Neural progenitor cell (in vitro differentiated cells): ENCODE measurements around the gene MAP4K3. TPM values are rescaled to one million over a fixed set of nuclear protein-coding genes. Genes with fewer than 3 reads are reported as not detected.
A peak's percentile ranks its signal among the peaks of the same experiment; 100 is the strongest.

Source experiments
- DNase-seq: peaks from one replicate; pipeline ENCODE4 v3.0.0-alpha.2; 2016; ENCODE audit warnings: low spot score
- H2AFZ ChIP-seq: fragments of 200-600 bp; sonication (generic); replicated peaks from 2 replicates; pipeline ENCODE4 v1.6.1; 2016; ENCODE audit warnings: antibody characterized with exemption
- H3F3A ChIP-seq: fragments of 200-600 bp; sonication (generic); 2 replicates; pipeline ENCODE4 v1.6.1; 2016; ENCODE audit warnings: antibody characterized with exemption, low read depth
- H3K27ac ChIP-seq: fragments of 200-600 bp; sonication (generic); 2 replicates; pipeline ENCODE4 v1.5.1; 2016; ENCODE audit warnings: mild to moderate bottlenecking
- H3K27me3 ChIP-seq: fragments of 200-600 bp; sonication (generic); 2 replicates; pipeline ENCODE4 v1.6.1; 2016; ENCODE audit warnings: mild to moderate bottlenecking, moderate library complexity
- H3K36me3 ChIP-seq: fragments of 200-600 bp; sonication (generic); 2 replicates; pipeline ENCODE4 v1.5.1; 2016
- H3K4me1 ChIP-seq: fragments of 200-600 bp; sonication (generic); 2 replicates; pipeline ENCODE4 v1.6.1; 2016; ENCODE audit warnings: mixed run types
- H3K4me2 ChIP-seq: fragments of 200-600 bp; sonication (generic); 2 replicates; pipeline ENCODE4 v1.6.1; 2016
- H3K4me3 ChIP-seq: fragments of 200-600 bp; sonication (generic); 2 replicates; pipeline ENCODE4 v1.5.1; 2016
- H3K79me2 ChIP-seq: fragments of 200-600 bp; sonication (generic); 2 replicates; pipeline ENCODE4 v1.6.1; 2016; ENCODE audit warnings: low read depth
- H3K9ac ChIP-seq: fragments of 200-600 bp; sonication (generic); 2 replicates; pipeline ENCODE4 v1.6.1; 2016
- H3K9me3 ChIP-seq: fragments of 200-600 bp; sonication (generic); 2 replicates; pipeline ENCODE4 v1.5.1; 2016; ENCODE audit warnings: low read depth
- H4K20me1 ChIP-seq: fragments of 200-600 bp; sonication (generic); 2 replicates; pipeline ENCODE4 v1.6.1; 2016; ENCODE audit warnings: low read depth
- H3K27ac Mint-ChIP-seq: 3 replicates; pipeline ENCODE4 v1.8.0; 2021; ENCODE audit warnings: mixed read lengths
- H3K27me3 Mint-ChIP-seq: 2 replicates; pipeline ENCODE4 v1.8.0; 2022; ENCODE audit warnings: low read depth, mild to moderate bottlenecking, inconsistent platforms, moderate library complexity, mixed read lengths; ENCODE audit not compliant: insufficient read depth
- H3K36me3 Mint-ChIP-seq: 3 replicates; pipeline ENCODE4 v1.8.0; 2021; ENCODE audit warnings: mixed read lengths
- H3K4me1 Mint-ChIP-seq: 3 replicates; pipeline ENCODE4 v1.8.0; 2021; ENCODE audit warnings: mixed read lengths
- H3K4me3 Mint-ChIP-seq: 3 replicates; pipeline ENCODE4 v1.8.0; 2021; ENCODE audit warnings: mild to moderate bottlenecking, moderate library complexity, mixed read lengths
- H3K9me3 Mint-ChIP-seq: 3 replicates; pipeline ENCODE4 v1.8.0; 2020; ENCODE audit warnings: mixed read lengths
- CTCF ChIP-seq: fragments of 200-600 bp; sonication (generic); IDR thresholded peaks from 2 replicates; pipeline ENCODE4 v1.5.1; 2017; ENCODE audit warnings: antibody characterized with exemption, mild to moderate bottlenecking
- EZH2 ChIP-seq: fragments of 200-600 bp; sonication (generic); IDR thresholded peaks from 2 replicates; pipeline ENCODE4 v1.6.1; 2017; ENCODE audit warnings: antibody characterized with exemption, mild to moderate bottlenecking, moderate library complexity
- EZH2phosphoT487 ChIP-seq: fragments of 200-600 bp; sonication (generic); IDR thresholded peaks from 2 replicates; pipeline ENCODE4 v1.6.1; 2017; ENCODE audit warnings: antibody characterized with exemption
- total RNA-seq: library from RNA; depleted of rRNA; stranded (reverse); fragments of >200 nt; gene quantifications from 2 replicates; pipeline ENCODE4 v1.2.3, GENCODE V29; 2015; ENCODE audit warnings: low replicate concordance

MAP4K3 gene
- total RNA-seq, 1 donor from 2014 or later = 79.5 TPM

GRCh38 chr2:39227628-39228412 is 209.3 kb downstream of the MAP4K3 start:
- H3K4me2 ChIP-seq = peak overlapping the region; percentile 80
- H3K4me3 Mint-ChIP-seq = peak overlapping the region; percentile 72

GRCh38 chr2:39225567-39225966 is 211.5 kb downstream of the MAP4K3 start:
- Mint-ChIP-seq H3K27me3 (no peaks in the 10 kb centered on the region), H3K36me3 (no peaks in the 10 kb centered on the region), H3K4me3 (no peak overlapping the region), H3K9me3 (no peaks in the 10 kb centered on the region), H3K4me1 (peaks cover 10% of the 10 kb centered on the region), H3K27ac (no peak overlapping the region)
- Histone ChIP-seq H3K27ac (no peak overlapping the region), H3K4me2 (no peak overlapping the region), H3K4me1 (no peaks in the 10 kb centered on the region), H3K4me3 (no peak overlapping the region), H2AFZ (no peak overlapping the region), H3K36me3 (no peaks in the 10 kb centered on the region), H3K27me3 (no peaks in the 10 kb centered on the region), H3K9me3 (no peaks in the 10 kb centered on the region), H4K20me1 (no peaks in the 10 kb centered on the region), H3K79me2 (no peaks in the 10 kb centered on the region), H3K9ac (no peak overlapping the region), H3F3A (peaks cover 9% of the 10 kb centered on the region)
- DNase-seq = no peak
- TF ChIP-seq EZH2 (no peak), EZH2phosphoT487 (no peak), CTCF (no peak)

More at GRCh38 chr2:39227628-39228412, 209.3 kb downstream of the MAP4K3 start:
- Histone ChIP-seq H3K9me3 (no peaks in the 10 kb centered on the region), H3K27me3 (no peaks in the 10 kb centered on the region), H3K4me1 (no peaks in the 10 kb centered on the region), H3K9ac (no peak overlapping the region), H3K4me3 (peak overlapping the region; percentile 47), H3F3A (peaks cover 9% of the 10 kb centered on the region), H3K27ac (no peak overlapping the region), H3K36me3 (no peaks in the 10 kb centered on the region), H3K79me2 (no peaks in the 10 kb centered on the region), H4K20me1 (no peaks in the 10 kb centered on the region), H2AFZ (peak overlapping the region; percentile 97)
- peak; percentile 81 for DNase-seq
- Mint-ChIP-seq H3K36me3 (no peaks in the 10 kb centered on the region), H3K27ac (no peak overlapping the region), H3K27me3 (no peaks in the 10 kb centered on the region), H3K9me3 (no peaks in the 10 kb centered on the region), H3K4me1 (peaks cover 10% of the 10 kb centered on the region)
- TF ChIP-seq EZH2phosphoT487 (no peak), EZH2 (no peak), CTCF (peak; percentile 99)

GRCh38 chr2:39223909-39224308 is 213.2 kb downstream of the MAP4K3 start:
- Histone ChIP-seq H3K4me1 (peaks cover 9% of the 10 kb centered on the region), H3K4me3 (no peak overlapping the region), H4K20me1 (no peaks in the 10 kb centered on the region), H3K79me2 (no peaks in the 10 kb centered on the region), H3F3A (peaks cover 6% of the 10 kb centered on the region), H3K9me3 (no peaks in the 10 kb centered on the region), H3K9ac (no peak overlapping the region), H3K4me2 (no peak overlapping the region), H3K27ac (no peak overlapping the region), H2AFZ (no peak overlapping the region), H3K27me3 (no peaks in the 10 kb centered on the region), H3K36me3 (no peaks in the 10 kb centered on the region)
- no peak overlapping the region for H3K27ac Mint-ChIP-seq
- no peak overlapping the region for H3K4me3 Mint-ChIP-seq
- no peaks in the 10 kb centered on the region for H3K36me3 Mint-ChIP-seq
- no peaks in the 10 kb centered on the region for H3K27me3 Mint-ChIP-seq
- H3K9me3 Mint-ChIP-seq = no peaks in the 10 kb centered on the region
- no peak for DNase-seq
- TF ChIP-seq CTCF (no peak), EZH2 (no peak), EZH2phosphoT487 (no peak)
- H3K4me1 Mint-ChIP-seq = peaks cover 10% of the 10 kb centered on the region
